ENCODE results near the gene GNB1. TPM values are rescaled to one million over a fixed set of nuclear protein-coding genes. Genes with fewer than 3 reads are reported as not detected.
A peak's percentile ranks its signal among the peaks of the same experiment; 100 is the strongest.

The GNB1 gene
- total RNA-seq, 3 donors from 2014 or later (not counting 1 experiment from before 2014, with no cell fraction given), result 285 to 304 (median 289) TPM

GRCh38 chr1:1799716-1800115 is 91.2 kb downstream of the GNB1 start:
- no peaks in the 10 kb centered on the region for H3K27me3 ChIP-seq (ENCODE audit: control insufficient read depth, insufficient read depth, low read length)
- no peaks in the 10 kb centered on the region for H3K36me3 Mint-ChIP-seq
- peaks cover 55% of the 10 kb centered on the region for H3K36me3 ChIP-seq (ENCODE audit: control insufficient read depth, insufficient read depth, low read length)
- peak overlapping the region; percentile 64 to 81 for H3K27ac Mint-ChIP-seq
- no peaks in the 10 kb centered on the region for H3K9me3 Mint-ChIP-seq
- no peak overlapping the region for H3K27ac ChIP-seq (ENCODE audit: low read length)
- no peaks in the 10 kb centered on the region for H3K9me3 ChIP-seq (ENCODE audit: control insufficient read depth, insufficient read depth, low read length)
- no peaks in the 10 kb centered on the region for H3K27me3 Mint-ChIP-seq (ENCODE audit: low read depth in 2 of 2)
- peaks cover 21% of the 10 kb centered on the region for H3K4me1 ChIP-seq (ENCODE audit: control insufficient read depth, insufficient read depth, low read length)
- H3K4me3 ChIP-seq (ENCODE audit: low read length), result no peak overlapping the region
- no peak for DNase-seq
- TF ChIP-seq CTCF (IDR thresholded peaks at IDR 0.05), result no peak
- ATAC-seq, result peak; percentile 30 to 65 (median 36)
- intact Hi-C loops (cut with micrococcal nuclease), result no loop called here
- peak overlapping the region; percentile 18 for H3K4me3 Mint-ChIP-seq
- WGBS (ENCODE audit: insufficient coverage), result 45% methylated on average over 5 of the region's 5 CpGs
- H3K4me1 Mint-ChIP-seq, result peaks cover 40 to 42% of the 10 kb centered on the region in 2 donors

- H3K4me3 ChIP-seq (ENCODE audit: low read length), result no peak overlapping the region
- TF ChIP-seq CTCF (IDR thresholded peaks at IDR 0.05), result no peak
- no peak for DNase-seq
- H3K27me3 ChIP-seq (ENCODE audit: control insufficient read depth, insufficient read depth, low read length), result no peaks in the 10 kb centered on the region
- H3K9me3 ChIP-seq (ENCODE audit: control insufficient read depth, insufficient read depth, low read length), result no peaks in the 10 kb centered on the region
- peaks cover 21% of the 10 kb centered on the region for H3K4me1 ChIP-seq (ENCODE audit: control insufficient read depth, insufficient read depth, low read length)
- H3K27ac ChIP-seq (ENCODE audit: low read length), result no peak overlapping the region
- Mint-ChIP-seq H3K27me3 (ENCODE audit: low read depth in 2 of 2) (no peaks in the 10 kb centered on the region), H3K36me3 (no peaks in the 10 kb centered on the region), H3K4me3 (no peak overlapping the region), H3K9me3 (no peaks in the 10 kb centered on the region), H3K4me1 (peaks cover 46 to 49% of the 10 kb centered on the region in 2 donors), H3K27ac (peak overlapping the region; percentile 49 to 60)
- intact Hi-C loops (cut with micrococcal nuclease), result no loop called here
- 85% methylated on average over 11 of the region's 11 CpGs for WGBS (ENCODE audit: insufficient coverage)
- peaks cover 51% of the 10 kb centered on the region for H3K36me3 ChIP-seq (ENCODE audit: control insufficient read depth, insufficient read depth, low read length)
- no peak for ATAC-seq
Observed at GRCh38 chr1:1797731-1798341, 93.1 kb downstream of the GNB1 start.

GRCh38 chr1:1796466-1796865 is 94.4 kb downstream of the GNB1 start:
- DNase-seq (peak in 1 of 2 donors; percentile 47), ATAC-seq (peak in 2 of 3 donors; percentile 64 to 65)
- Mint-ChIP-seq H3K36me3 (no peaks in the 10 kb centered on the region), H3K27me3 (ENCODE audit: low read depth in 2 of 2) (no peaks in the 10 kb centered on the region), H3K9me3 (no peaks in the 10 kb centered on the region), H3K4me1 (peaks cover 35 to 45% of the 10 kb centered on the region in 2 donors), H3K27ac (peak overlapping the region; percentile 70 to 71), H3K4me3 (no peak overlapping the region)
- 97% methylated on average over 5 of the region's 5 CpGs for WGBS (ENCODE audit: insufficient coverage)
- intact Hi-C loops (cut with micrococcal nuclease), result no loop called here
- TF ChIP-seq CTCF (IDR thresholded peaks at IDR 0.05), result no peak
- H3K27ac ChIP-seq (ENCODE audit: low read length), result no peak overlapping the region
- H3K4me1 ChIP-seq (ENCODE audit: control insufficient read depth, insufficient read depth, low read length), result peaks cover 21% of the 10 kb centered on the region
- H3K4me3 ChIP-seq (ENCODE audit: low read length), result no peak overlapping the region
- H3K9me3 ChIP-seq (ENCODE audit: control insufficient read depth, insufficient read depth, low read length), result no peaks in the 10 kb centered on the region
- H3K27me3 ChIP-seq (ENCODE audit: control insufficient read depth, insufficient read depth, low read length), result no peaks in the 10 kb centered on the region
- peaks cover 53% of the 10 kb centered on the region for H3K36me3 ChIP-seq (ENCODE audit: control insufficient read depth, insufficient read depth, low read length)

GRCh38 chr1:1794999-1795398 is 95.9 kb downstream of the GNB1 start:
- Mint-ChIP-seq H3K36me3 (no peaks in the 10 kb centered on the region), H3K4me3 (no peak overlapping the region), H3K4me1 (peaks cover 27 to 36% of the 10 kb centered on the region in 2 donors), H3K27me3 (ENCODE audit: low read depth in 2 of 2) (no peaks in the 10 kb centered on the region), H3K27ac (peak overlapping the region in 1 of 2 donors; percentile 70), H3K9me3 (no peaks in the 10 kb centered on the region)
- H3K9me3 ChIP-seq (ENCODE audit: control insufficient read depth, insufficient read depth, low read length), result no peaks in the 10 kb centered on the region
- intact Hi-C loops (cut with micrococcal nuclease), result no loop called here
- peaks cover 21% of the 10 kb centered on the region for H3K4me1 ChIP-seq (ENCODE audit: control insufficient read depth, insufficient read depth, low read length)
- DNase-seq (no peak), ATAC-seq (no peak)
- WGBS (ENCODE audit: insufficient coverage), result 88% methylated on average over 10 of the region's 10 CpGs
- TF ChIP-seq CTCF (IDR thresholded peaks at IDR 0.05), result no peak
- no peak overlapping the region for H3K4me3 ChIP-seq (ENCODE audit: low read length)
- H3K27me3 ChIP-seq (ENCODE audit: control insufficient read depth, insufficient read depth, low read length), result no peaks in the 10 kb centered on the region
- peaks cover 62% of the 10 kb centered on the region for H3K36me3 ChIP-seq (ENCODE audit: control insufficient read depth, insufficient read depth, low read length)
- H3K27ac ChIP-seq (ENCODE audit: low read length), result no peak overlapping the region

Measured in natural killer cell (primary cell).